Fibroblast of peridontal ligament (primary cell): Measurements from ENCODE around the gene NAA15.
"Not testable (repeated sequence)": the region's sequence is repeated elsewhere in the genome, so short reads cannot be mapped to it uniquely, and the experiment has no call there.

Source experiments
- DNase-seq: peaks from one replicate; pipeline ENCODE4 v3.0.0-alpha.2; 2010; ENCODE audit errors: extremely low read depth

The NAA15 gene

DNA sequence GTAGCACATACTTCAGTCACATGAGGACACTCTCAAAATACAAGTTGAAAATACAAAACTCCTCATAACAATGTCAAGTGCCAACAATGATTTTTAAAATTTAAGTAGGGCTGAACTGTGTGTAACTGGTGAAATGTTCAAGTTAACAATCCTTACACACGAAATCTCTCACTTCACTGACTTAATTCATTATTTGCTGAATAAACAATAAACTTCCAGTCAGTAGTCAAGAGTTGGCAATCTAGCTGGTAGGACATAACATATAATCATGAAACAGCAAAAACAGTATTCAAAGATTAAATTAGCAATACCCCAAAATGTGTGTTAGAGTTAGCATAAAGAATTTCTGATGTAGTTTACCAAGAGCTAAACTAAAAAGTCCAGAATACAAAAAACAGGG lies 150.7 kb downstream of the NAA15 start:
- DNase-seq, result no peak

DNA sequence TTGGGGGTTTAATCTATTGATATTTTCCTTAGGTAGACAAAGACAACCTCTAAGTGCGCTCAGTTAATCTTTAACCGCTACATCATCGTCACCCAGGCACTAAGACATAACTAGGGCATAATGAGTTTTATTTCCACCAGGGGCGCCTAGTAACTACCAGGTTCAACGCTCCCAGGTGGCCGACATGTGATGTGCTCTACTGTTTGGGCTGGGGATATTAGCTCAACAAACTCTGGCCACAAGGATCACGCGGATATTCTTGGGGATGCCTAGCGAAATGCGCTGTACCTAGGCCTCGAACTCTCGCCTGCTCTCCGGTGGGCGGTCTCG lies 151.7 kb downstream of the NAA15 start:
- no peak for DNase-seq

DNA sequence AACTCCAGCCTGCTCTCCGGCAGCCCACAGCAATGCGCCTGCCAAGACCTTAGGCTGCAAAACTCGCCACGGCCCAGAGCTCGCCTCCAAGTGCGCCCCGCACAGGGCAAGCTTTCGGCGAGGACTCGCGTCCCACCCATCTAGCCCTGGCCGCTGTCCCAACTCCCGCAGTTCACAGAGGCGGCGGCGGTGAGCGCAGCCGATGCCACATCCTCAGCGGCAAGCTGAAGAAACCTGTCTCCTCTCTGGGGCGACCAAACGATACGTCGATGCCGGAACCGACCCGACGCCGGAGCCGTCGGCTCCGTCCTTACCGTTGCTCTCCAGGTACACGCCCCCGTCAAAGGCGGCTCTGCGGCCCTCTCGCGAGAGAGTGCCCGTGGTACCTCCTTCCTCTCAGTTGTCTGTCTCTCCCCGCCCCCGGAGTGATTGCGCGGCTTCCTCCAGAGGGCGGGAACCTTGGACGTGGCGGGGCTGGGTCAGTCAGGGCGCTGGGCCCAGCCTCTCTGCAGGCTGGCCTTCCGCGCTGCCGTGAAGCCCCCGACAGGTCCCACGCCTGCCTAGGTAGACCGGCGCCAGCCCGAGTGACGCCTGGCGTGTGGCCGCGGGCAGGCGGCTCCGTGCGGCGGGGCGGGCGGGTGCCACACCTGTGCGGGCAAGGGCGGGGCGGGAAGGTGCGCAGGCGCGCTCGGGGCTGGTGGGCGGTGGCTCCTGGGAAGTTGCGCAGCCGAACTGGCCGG lies 152.2 kb downstream of the NAA15 start:
- peak; percentile 97 for DNase-seq

DNA sequence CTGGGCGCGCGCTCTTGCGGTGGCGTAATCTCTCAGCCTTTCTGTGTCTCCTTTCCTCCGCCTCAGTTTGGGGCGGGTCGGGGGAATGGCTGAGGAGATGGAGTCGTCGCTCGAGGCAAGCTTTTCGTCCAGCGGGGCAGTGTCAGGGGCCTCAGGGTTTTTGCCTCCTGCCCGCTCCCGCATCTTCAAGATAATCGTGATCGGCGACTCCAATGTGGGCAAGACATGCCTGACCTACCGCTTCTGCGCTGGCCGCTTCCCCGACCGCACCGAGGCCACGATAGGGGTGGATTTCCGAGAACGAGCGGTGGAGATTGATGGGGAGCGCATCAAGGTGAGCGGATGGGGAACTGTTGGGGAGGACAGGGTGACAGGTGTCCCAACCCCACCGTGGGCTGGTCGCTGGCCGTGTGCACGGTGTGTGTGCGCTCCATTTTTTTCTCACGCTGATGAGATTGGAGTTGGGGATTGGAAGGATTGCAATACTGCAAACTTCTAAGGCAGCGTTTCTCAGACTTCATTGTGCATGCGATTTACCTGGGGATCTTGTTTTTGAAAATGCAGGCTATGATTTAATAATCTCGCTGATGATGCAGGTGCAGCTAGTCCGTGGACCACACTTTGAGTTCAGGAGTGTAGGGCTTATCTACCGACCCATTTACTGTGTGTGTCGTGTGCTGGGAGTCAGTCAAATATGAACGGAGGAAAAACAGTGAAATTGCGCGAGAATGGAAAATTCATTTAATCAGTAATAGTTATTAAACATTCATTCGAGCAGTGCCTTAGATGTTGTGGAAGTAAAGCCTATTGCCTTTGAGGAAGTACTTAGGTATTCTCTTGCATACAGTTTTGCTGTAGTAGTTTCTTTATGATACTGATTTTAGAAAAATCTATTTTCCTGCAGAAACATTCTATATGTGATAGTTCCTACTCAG lies 153.1 kb downstream of the NAA15 start, which contains the start of gene RAB33B:
TSS of gene RAB33B (plus strand) at position 11 of the 935 bp plus-strand sequence. CDS start at position 86, 75 bp downstream.
- peak; percentile 87 for DNase-seq

DNA sequence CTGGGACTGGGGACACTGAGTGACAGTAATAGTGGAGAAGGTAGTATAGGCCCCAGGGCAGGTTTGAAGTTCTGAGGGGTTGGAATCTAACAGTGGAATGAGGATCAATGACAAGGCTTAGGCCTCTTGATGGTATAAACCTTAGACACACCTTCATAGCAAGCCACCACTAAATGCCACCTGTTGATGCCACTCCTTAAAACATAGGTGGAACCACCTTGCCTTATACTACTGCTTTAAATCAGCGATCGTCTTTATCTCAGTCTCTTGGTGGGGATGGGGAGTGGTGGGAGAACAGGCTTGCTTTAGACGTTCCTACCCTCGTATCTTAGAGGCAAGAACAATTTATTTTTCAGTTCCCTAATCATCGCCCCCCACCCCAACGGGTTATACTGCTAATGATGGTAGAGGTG lies 153.8 kb downstream of the NAA15 start:
- DNase-seq, result no peak

DNA sequence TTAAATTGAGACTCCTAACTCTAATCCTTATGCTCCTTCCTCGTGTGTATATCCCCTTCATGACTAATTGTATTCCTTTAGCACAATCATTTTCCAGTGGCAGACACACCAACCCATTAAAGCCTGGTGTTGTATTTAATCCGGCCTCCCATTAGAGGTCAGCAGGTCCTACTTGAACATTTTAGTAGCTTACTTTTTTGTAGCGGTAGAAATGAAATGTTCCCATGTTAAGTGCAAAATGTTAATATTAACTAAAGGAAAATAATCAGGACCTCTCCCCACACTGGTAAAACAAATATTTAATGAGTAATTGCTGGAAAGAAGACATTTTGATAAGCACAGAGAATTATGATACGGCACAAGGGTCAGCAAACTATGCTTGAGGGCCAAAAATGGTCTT lies 156.0 kb downstream of the NAA15 start:
- DNase-seq, result no peak

DNA sequence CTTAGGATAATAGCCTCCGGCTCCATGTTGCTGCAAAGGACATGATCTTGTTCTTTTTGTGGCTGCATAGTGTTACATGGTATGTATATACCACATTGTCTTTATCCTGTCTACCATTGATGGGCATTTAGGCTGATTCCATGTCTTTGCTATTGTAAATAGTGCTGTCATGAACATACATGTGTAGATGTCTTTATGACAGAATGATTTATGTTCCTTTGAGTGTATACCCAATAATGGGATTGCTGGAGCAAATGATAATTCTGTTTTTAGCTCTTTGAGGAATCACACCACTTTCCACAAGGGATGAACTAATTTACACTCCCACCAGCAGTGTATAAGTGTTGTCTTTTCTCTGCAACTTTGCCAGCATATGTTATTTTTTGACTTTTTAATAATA lies 157.2 kb downstream of the NAA15 start:
- DNase-seq, result no peak

DNA sequence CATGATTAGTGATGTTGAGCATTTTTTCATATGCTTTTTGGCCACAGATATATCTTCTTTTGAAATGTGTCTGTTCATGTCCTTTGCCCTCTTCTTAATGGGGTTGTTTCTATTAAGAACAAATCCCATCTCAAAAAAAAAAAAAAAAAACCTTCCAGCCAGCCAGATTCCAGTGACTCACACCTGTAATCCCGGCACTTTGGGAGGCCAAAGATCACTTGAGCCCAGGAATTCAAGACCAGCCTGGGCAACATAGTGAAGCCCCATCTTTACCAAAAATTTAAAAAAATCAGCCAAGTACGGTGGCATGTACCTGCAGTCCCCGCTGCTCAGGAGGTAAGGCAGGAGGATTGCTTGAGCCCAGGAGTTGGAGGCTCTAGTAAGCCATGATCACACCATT lies 157.7 kb downstream of the NAA15 start:
- no peak for DNase-seq

DNA sequence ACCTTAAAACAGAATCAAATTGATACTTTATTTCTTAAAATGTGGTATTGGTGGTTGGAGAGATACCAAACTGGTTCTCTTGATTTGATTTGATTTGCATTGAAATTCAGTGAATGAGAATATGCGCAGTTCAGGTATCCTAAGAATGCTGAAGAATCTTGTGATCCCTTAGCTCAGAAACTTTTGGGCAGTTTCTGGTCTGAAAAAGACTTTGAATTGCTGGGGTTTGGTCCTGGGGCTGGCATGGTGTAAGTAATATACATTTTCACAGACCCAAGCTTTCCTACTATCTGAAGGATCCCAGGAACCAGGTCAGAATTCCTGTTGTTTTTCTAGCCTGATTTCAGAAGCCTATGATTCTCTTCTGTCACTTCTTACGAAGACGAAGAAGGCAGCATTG lies 159.3 kb downstream of the NAA15 start:
- DNase-seq, result no peak

DNA sequence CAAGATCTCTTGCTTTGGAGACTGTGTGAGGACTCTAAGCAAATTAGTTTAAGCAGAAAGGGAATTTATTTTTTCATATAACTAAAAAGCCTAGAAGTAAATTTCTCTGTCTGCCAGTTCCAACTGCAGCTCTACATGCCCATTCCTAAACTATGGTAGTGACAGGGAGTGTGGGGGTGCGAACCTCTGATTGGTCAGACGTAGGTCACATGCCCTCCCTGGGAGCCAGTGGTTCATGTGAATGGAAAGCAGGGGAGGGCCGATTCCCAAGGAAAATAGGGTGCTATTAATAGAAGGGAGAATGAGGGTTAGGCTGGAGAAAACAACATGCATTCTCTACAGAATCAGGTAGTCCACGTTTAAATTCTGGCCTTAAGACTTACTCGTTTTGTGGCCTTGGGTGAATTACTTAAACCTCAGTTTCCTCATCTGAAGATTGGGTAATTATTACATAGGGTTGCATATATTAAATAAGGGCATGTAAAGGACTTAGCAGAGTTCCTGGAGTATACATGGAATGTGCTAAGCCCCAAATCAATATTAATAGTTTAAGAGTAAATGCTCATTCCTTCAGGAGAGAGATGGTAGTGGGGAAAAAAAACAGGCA lies 159.8 kb downstream of the NAA15 start:
- DNase-seq, result no peak

DNA sequence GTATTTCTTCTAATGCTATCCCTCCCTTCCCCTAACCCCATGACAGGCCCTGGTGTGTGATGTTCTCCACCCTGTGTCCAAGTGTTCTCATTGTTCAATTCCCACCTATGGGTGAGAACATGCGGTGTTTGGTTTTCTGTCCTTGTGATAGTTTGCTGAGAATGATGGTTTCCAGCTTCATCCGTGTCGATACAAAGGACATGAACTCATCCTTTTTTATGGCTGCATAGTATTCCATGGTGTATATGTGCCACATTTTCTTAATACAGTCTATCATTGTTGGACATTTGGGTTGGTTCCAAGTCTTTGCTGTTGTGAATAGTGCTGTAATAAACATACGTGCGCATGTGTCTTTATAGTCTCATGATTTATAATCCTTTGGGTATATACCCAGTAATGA lies 163.2 kb downstream of the NAA15 start:
- not testable (repeated sequence) for DNase-seq

DNA sequence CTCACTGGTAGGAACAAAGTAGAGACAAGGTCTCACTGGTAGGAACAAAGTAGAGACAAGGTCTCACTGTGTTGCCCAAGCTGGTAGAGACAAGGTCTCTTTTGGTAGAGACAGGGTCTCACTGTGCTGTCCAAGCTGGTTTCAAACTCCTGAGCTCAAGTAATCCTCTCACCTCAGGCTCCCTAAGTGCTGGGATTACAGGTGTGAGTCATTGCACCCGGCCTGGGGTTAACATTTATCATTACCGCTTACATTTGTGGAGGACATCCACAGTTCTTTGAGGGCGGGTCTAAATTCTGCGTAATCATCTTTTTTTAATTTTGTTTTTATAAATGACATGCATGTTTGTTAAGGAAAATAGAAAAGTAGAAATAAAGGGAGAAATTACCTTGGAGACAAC lies 164.6 kb downstream of the NAA15 start:
- DNase-seq, result no peak

DNA sequence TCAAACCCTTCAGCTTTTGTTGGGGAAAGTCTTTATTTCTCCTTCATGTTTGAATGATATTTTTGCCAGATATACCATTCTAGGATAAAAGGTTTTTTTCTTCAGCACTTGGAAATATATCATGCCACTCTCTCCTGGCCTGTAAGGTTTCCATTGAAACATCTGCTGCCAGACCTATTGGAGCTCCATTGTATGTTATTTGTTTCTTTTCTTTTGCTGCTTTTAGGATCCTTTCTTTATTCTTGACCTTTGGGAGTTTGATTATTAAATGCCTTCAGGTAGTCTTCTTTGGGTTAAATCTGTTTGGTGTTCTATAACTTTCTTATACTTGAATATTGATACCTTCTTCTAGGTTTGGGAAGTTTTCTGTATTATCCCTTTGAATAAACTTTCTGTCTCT lies 167.5 kb downstream of the NAA15 start:
- DNase-seq, result not testable (repeated sequence)

DNA sequence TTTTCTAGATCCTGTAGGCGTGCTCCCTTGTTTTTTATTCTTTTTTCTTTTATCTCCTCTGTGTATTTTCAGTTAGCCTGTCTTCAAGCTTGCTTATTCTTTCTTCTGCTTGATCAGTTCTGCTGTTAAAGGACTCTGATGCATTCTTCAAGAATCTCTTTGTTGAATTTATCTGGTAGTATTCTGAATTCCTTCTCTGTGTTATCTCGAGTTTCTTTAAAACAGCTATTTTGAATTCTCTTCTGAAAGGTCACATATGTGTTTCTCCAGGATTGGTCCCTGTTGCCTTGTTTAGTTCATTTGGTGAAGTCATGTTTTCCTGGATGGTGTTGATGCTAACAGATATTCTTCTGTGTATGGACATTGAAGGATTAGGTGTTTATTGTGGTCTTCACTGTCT lies 167.9 kb downstream of the NAA15 start:
- DNase-seq, result no peak
